Uterus (tissue), 2 donors: Measurements from ENCODE around the gene FBXO9.

Experiments used
- POLR2A ChIP-seq, 2 donors: fragments of 450-650 bp; IDR thresholded peaks; one replicate each; pipeline ENCODE4 v1.6.1; 2016; ENCODE audit warnings: antibody characterized with exemption in 2 of 2, mild to moderate bottlenecking in 1 of 2, moderate library complexity in 1 of 2
- TF ChIP-seq, protein P1 (sequence below), 4 experiments: fragments of 200-600 bp in 2 of 4; fragments of 450-650 bp in 2 of 4; sonication (generic) in 2 of 4; IDR thresholded peaks; one replicate each; pipeline ENCODE4 v1.5.1; 2016 to 2019; ENCODE audit warnings: antibody characterized with exemption in 4 of 4, mild to moderate bottlenecking in 2 of 4, moderate library complexity in 1 of 4

DNA sequence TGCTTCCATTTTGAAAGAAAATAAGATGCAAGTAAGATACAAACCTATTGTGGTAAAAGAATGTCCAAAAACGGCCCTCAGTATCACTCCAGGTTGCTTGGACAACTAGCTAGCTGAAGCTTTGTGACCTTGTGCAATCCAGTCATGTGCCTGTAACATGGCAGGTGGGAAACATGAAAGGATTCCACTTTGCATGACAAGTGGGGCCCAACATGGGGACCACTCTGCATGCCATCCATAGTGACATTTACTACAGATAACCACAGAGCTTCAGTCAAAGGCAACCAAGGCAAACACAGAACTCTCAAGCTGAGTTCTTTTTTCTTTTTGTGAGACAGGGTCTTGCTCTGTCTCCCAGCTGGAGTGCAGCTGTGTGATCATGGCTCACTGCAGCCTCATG lies 15.8 kb upstream of the FBXO9 start:
- TF ChIP-seq, protein P1, sequence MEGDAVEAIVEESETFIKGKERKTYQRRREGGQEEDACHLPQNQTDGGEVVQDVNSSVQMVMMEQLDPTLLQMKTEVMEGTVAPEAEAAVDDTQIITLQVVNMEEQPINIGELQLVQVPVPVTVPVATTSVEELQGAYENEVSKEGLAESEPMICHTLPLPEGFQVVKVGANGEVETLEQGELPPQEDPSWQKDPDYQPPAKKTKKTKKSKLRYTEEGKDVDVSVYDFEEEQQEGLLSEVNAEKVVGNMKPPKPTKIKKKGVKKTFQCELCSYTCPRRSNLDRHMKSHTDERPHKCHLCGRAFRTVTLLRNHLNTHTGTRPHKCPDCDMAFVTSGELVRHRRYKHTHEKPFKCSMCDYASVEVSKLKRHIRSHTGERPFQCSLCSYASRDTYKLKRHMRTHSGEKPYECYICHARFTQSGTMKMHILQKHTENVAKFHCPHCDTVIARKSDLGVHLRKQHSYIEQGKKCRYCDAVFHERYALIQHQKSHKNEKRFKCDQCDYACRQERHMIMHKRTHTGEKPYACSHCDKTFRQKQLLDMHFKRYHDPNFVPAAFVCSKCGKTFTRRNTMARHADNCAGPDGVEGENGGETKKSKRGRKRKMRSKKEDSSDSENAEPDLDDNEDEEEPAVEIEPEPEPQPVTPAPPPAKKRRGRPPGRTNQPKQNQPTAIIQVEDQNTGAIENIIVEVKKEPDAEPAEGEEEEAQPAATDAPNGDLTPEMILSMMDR (IDR thresholded peaks at IDR 0.05): no peak
- no peak for TF ChIP-seq POLR2A (IDR thresholded peaks at IDR 0.05)
